ENCODE results near the gene STEAP2. TPM values are rescaled to one million over a fixed set of nuclear protein-coding genes. Genes with fewer than 3 reads are reported as not detected.

The STEAP2 gene
- total RNA-seq, 4 donors from 2014 or later = 3.1 to 15.4 (median 7.0) TPM

DNA sequence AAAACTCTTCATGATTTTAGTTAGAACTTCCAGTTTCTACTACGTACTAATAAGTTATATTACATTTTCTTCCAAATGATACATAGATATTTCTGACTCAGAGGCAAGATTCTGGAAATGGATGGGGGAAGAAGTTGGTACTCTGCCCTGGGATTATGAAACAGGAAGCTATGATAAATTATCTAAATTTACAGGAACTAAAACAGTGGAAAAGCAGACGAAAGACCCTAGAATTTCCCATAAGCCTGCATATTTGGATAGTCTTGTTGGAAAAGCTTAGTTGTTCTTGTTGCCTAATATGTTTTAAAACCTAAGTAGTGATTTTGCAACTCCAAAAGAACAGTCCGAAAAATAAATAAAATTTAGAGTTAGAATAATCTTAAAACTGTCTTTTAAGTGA is 55.3 kb downstream of the STEAP2 start:
- intact Hi-C loops (cut with DNase I) = loop anchor here (5.0 kb wide), 1 partner anchor 115 kb away; the partner anchor contains the start of gene STEAP1
- WGBS, 2 donors = 40 to 44% methylated on average over 3 of the region's 3 CpGs
- no peaks in the 10 kb centered on the region for H3K9me3 ChIP-seq
- no peak overlapping the region for H3K4me3 ChIP-seq
- peak overlapping the region in 2 of 4 donors; percentile 63 to 79 for H3K27ac ChIP-seq
- no peaks in the 10 kb centered on the region for H3K27me3 ChIP-seq
- no peak for TF ChIP-seq POLR2A (IDR thresholded peaks at IDR 0.05)
- TF ChIP-seq, protein P1, sequence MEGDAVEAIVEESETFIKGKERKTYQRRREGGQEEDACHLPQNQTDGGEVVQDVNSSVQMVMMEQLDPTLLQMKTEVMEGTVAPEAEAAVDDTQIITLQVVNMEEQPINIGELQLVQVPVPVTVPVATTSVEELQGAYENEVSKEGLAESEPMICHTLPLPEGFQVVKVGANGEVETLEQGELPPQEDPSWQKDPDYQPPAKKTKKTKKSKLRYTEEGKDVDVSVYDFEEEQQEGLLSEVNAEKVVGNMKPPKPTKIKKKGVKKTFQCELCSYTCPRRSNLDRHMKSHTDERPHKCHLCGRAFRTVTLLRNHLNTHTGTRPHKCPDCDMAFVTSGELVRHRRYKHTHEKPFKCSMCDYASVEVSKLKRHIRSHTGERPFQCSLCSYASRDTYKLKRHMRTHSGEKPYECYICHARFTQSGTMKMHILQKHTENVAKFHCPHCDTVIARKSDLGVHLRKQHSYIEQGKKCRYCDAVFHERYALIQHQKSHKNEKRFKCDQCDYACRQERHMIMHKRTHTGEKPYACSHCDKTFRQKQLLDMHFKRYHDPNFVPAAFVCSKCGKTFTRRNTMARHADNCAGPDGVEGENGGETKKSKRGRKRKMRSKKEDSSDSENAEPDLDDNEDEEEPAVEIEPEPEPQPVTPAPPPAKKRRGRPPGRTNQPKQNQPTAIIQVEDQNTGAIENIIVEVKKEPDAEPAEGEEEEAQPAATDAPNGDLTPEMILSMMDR (IDR thresholded peaks at IDR 0.05) = no peak
- H3K4me1 ChIP-seq = no peaks in the 10 kb centered on the region
- no peak for DNase-seq
- no peaks in the 10 kb centered on the region for H3K36me3 ChIP-seq

DNA sequence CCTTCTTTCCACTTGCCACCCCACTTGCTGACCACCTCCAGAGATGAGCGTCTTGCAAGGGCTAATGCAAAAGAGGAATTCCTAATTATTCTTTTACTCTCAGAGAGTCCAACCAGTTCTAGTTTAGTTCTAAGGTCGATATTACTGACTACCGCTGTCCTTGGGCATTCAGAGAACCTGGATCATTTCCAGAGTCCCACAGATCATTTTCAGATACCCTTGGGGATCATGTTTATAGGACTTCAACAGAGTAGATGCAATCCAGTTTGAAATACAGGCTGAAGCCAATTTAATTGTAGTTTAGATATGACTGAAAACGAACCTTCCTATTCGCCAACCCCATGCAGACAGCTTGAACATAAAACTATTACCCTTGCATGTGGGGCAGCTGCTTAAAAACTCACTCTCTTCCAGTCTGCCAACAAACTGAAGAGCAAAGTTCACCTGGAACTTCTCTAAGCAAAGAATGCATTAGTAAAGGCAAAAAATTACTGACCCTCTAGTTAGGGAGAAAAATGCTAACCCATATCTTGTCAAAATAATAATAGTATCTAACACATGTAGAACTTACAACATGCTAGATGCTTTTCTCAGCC is 55.8 kb downstream of the STEAP2 start:
- Histone ChIP-seq H3K27ac (peak overlapping the region in 2 of 4 donors; percentile 63 to 79), H3K4me3 (no peak overlapping the region), H3K36me3 (no peaks in the 10 kb centered on the region), H3K4me1 (no peaks in the 10 kb centered on the region), H3K27me3 (no peaks in the 10 kb centered on the region), H3K9me3 (no peaks in the 10 kb centered on the region)
- WGBS, 2 donors = 73 to 89% methylated on average over 5 of the region's 5 CpGs
- no peak for TF ChIP-seq POLR2A (IDR thresholded peaks at IDR 0.05)
- TF ChIP-seq, protein P1 (IDR thresholded peaks at IDR 0.05) = no peak
- DNase-seq = no peak
- intact Hi-C loops (cut with DNase I) = loop anchor here (5.0 kb wide), 1 partner anchor 115 kb away; the partner anchor contains the start of gene STEAP1

DNA sequence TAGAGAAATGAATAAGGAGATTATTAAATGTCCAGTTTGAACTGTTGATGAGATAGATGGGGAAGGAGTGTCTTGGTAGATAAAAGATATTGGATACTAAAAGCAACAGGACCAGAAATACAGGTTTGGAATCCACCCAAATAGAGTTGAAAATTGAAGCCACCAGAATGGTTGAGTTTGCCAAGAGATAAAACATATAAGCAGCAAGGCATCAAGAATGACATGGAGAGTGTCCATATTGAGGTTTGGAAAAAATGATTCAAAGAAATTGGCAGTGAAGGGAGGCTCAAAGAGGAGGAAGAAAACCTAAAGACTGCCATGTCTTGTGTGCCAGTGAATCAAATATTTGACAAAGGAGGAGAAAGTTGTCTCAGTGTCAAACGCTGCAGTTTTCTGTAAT is 57.6 kb downstream of the STEAP2 start:
- Histone ChIP-seq H3K36me3 (no peaks in the 10 kb centered on the region), H3K9me3 (no peaks in the 10 kb centered on the region), H3K27me3 (no peaks in the 10 kb centered on the region), H3K4me1 (no peaks in the 10 kb centered on the region), H3K4me3 (no peak overlapping the region), H3K27ac (no peak overlapping the region)
- DNase-seq = no peak
- WGBS, 2 donors = 48 to 71% methylated on average over 1 of the region's 1 CpG
- TF ChIP-seq, protein P1 (IDR thresholded peaks at IDR 0.05) = no peak
- no peak for TF ChIP-seq POLR2A (IDR thresholded peaks at IDR 0.05)
- intact Hi-C loops (cut with DNase I) = loop anchor here (5.0 kb wide), 1 partner anchor 117 kb away; the partner anchor contains the start of gene STEAP1

DNA sequence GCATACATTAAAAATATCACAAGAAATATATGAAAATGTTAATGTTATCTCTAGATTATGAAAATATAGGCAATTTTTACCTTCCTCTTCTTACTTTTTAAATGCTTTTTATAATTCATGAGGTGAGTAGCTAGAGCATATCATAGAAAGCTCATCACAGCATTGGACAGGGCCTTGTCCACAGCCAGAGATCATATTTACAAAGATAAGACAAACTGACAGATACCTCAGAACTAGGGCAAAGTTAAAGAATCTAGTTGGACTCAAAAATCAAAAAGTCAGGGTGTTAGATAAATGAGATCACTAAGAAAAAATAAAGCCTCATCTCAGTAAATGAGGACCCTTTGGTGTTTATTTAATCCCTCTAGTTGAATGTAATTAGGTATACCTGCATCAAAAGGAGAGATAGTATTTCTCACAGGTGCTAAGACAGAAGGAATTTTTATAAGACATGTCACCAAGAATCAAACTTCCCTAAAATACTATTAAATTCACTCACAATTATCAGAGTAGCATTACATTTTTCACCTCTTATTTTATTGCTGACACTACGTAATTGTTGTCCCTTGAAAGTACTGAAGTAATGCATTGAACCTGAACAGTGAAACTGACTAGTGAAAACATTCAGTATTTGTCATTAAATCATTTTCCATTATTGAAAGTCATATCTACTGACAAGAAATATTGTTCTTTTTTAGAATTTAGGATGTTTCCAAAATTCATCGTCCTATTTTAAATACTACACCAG is 59.1 kb downstream of the STEAP2 start:
- H3K9me3 ChIP-seq = no peaks in the 10 kb centered on the region
- H3K4me3 ChIP-seq = no peak overlapping the region
- H3K27ac ChIP-seq = peak overlapping the region in 1 of 4 donors; percentile 62
- TF ChIP-seq, protein P1 (IDR thresholded peaks at IDR 0.05) = no peak
- TF ChIP-seq POLR2A (IDR thresholded peaks at IDR 0.05) = no peak
- H3K27me3 ChIP-seq = no peaks in the 10 kb centered on the region
- DNase-seq = no peak
- H3K4me1 ChIP-seq = no peaks in the 10 kb centered on the region
- 84 to 95% methylated on average over 2 of the region's 2 CpGs for WGBS, 2 donors
- intact Hi-C loops (cut with DNase I) = no loop called here
- H3K36me3 ChIP-seq = no peaks in the 10 kb centered on the region

DNA sequence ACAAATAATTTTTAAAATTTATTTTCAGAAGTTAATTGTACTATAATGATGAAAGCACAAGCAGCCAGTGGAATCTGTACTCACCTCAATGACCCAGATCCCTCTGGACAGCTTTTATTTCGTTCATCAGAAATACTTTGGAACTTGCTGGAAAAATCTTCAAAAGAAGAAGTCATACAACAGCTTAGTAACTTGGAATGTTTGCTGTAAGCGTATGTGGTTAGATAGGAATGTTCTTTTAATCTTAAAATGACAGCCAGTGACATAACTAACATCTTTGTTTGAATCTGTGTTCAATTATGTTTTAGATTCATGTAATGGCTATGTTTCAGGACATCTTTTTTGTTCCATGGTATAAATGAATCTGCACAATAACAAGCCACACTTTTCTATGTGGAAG is 60.2 kb downstream of the STEAP2 start:
- DNase-seq = no peak
- no peaks in the 10 kb centered on the region for H3K4me1 ChIP-seq
- H3K36me3 ChIP-seq = no peaks in the 10 kb centered on the region
- H3K27me3 ChIP-seq = no peaks in the 10 kb centered on the region
- no peaks in the 10 kb centered on the region for H3K9me3 ChIP-seq
- H3K4me3 ChIP-seq = no peak overlapping the region
- WGBS, 2 donors = 47 to 50% methylated on average over 2 of the region's 2 CpGs
- TF ChIP-seq, protein P1 (IDR thresholded peaks at IDR 0.05) = no peak
- no peak for TF ChIP-seq POLR2A (IDR thresholded peaks at IDR 0.05)
- no peak overlapping the region for H3K27ac ChIP-seq
- intact Hi-C loops (cut with DNase I) = no loop called here

Measured in esophagus squamous epithelium (tissue), 5 donors.